ENCODE results near the gene CCDC40. TPM values are rescaled to one million over a fixed set of nuclear protein-coding genes. Genes with fewer than 3 reads are reported as not detected.

Gene CCDC40
- polyA plus RNA-seq = 0.73 and 1.5 TPM in 2 replicates

GRCh38 chr17:80035937-80036714, at the start of gene CCDC40:
Gene CCDC40 (plus strand): TSS chr17:80036642. CDS start chr17:80036663, 21 bp downstream.

GRCh38 chr17:80035687-80035936, 830 bp upstream of the CCDC40 start, which contains the start of gene TBC1D16:
Gene TBC1D16 (minus strand): TSS chr17:80035872. CDS start chr17:80013547, 22,325 bp downstream.

GRCh38 chr17:80101011-80101945, 64.8 kb downstream of the CCDC40 start, which contains the start of gene GAA:
Gene GAA (plus strand): TSS chr17:80101581. CDS start chr17:80104587, 3,006 bp downstream.

GRCh38 chr17:80147035-80147822, 110.8 kb downstream of the CCDC40 start, which contains the start of gene EIF4A3:
Gene EIF4A3 (minus strand): TSS chr17:80147128. CDS start chr17:80146961, 167 bp downstream.

Other genes with a start within 250 kb of the CCDC40 start
- 0.27 and 0.46 TPM in 2 replicates for gene CBX8, start 239.6 kb upstream of the CCDC40 start, polyA plus RNA-seq
- 10.9 and 15.3 TPM in 2 replicates for gene CBX4, start 197.2 kb upstream of the CCDC40 start, polyA plus RNA-seq
- 0.69 and 2.8 TPM in 2 replicates for gene TBC1D16, start 770 bp upstream of the CCDC40 start, polyA plus RNA-seq
- gene GAA, start 64.9 kb downstream of the CCDC40 start, polyA plus RNA-seq = 1.2 and 2.6 TPM in 2 replicates
- gene EIF4A3, start 110.5 kb downstream of the CCDC40 start, polyA plus RNA-seq = 52.2 and 52.4 TPM in 2 replicates
- 0.66 TPM in 1 of 2 replicates, not detected in the other for gene CARD14, start 133.4 kb downstream of the CCDC40 start, polyA plus RNA-seq
- 0.81 and 1.1 TPM in 2 replicates for gene SGSH, start 183.7 kb downstream of the CCDC40 start, polyA plus RNA-seq
- gene SLC26A11, start 183.8 kb downstream of the CCDC40 start, polyA plus RNA-seq = 0.14 and 0.55 TPM in 2 replicates
- gene RNF213, start 224.2 kb downstream of the CCDC40 start, polyA plus RNA-seq = 2.6 and 2.9 TPM in 2 replicates

Measured in Purkinje cell (primary cell).